ENCODE data around the gene XRCC6. TPM values are rescaled to one million over a fixed set of nuclear protein-coding genes. Genes with fewer than 3 reads are reported as not detected.

The XRCC6 gene
- polyA plus RNA-seq, 4 donors, result 314 to 396 (median 372) TPM

Other genes starting within 250 kb of the XRCC6 start
- 10 to 100 TPM; 14.9 to 19.4 (median 18.8) TPM for gene TEF, start 239.4 kb upstream of the XRCC6 start, polyA plus RNA-seq (ENCODE audit: insufficient read length in 4 of 4)
- 10 to 100 TPM; 47.2 to 62.2 (median 53.7) TPM for gene TOB2, start 174.5 kb upstream of the XRCC6 start, polyA plus RNA-seq (ENCODE audit: insufficient read length in 4 of 4)
- 10 to 100 TPM; 49.1 to 64.4 (median 62.0) TPM for gene PHF5A, start 152.6 kb upstream of the XRCC6 start, polyA plus RNA-seq (ENCODE audit: insufficient read length in 4 of 4)
- gene ACO2, start 152.2 kb upstream of the XRCC6 start, polyA plus RNA-seq (ENCODE audit: insufficient read length in 4 of 4), result 100 to 1,000 TPM; 127 to 158 (median 136) TPM
- gene POLR3H, start 76.8 kb upstream of the XRCC6 start, polyA plus RNA-seq (ENCODE audit: insufficient read length in 4 of 4), result 10 to 100 TPM; 30.7 to 38.8 (median 31.8) TPM
- gene CSDC2, start 60.3 kb upstream of the XRCC6 start, polyA plus RNA-seq (ENCODE audit: insufficient read length in 4 of 4), result 1 to 10 TPM; 4.9 to 8.4 (median 7.4) TPM
- gene PMM1, start 31.5 kb upstream of the XRCC6 start, polyA plus RNA-seq (ENCODE audit: insufficient read length in 4 of 4), result 10 to 100 TPM; 52.2 to 61.5 (median 53.3) TPM
- gene DESI1, start 252 bp upstream of the XRCC6 start, polyA plus RNA-seq (ENCODE audit: insufficient read length in 4 of 4), result 10 to 100 TPM; 24.0 to 34.3 (median 28.7) TPM
- gene SNU13, start 67.6 kb downstream of the XRCC6 start, polyA plus RNA-seq (ENCODE audit: insufficient read length in 4 of 4), result 100 to 1,000 TPM; 131 to 185 (median 151) TPM
- 1 to 10 TPM; 2.9 to 3.4 (median 3.3) TPM for gene MEI1, start 78.2 kb downstream of the XRCC6 start, polyA plus RNA-seq (ENCODE audit: insufficient read length in 4 of 4)
- gene CCDC134, start 179.4 kb downstream of the XRCC6 start, polyA plus RNA-seq (ENCODE audit: insufficient read length in 4 of 4), result 10 to 100 TPM in 2 of 4 donors, 1 to 10 TPM in 2; 7.8 to 10.8 (median 9.8) TPM
- 100 to 1,000 TPM in 1 of 4 donors, 10 to 100 TPM in 3; 86.4 to 106 (median 92.7) TPM for gene SREBF2, start 211.8 kb downstream of the XRCC6 start, polyA plus RNA-seq (ENCODE audit: insufficient read length in 4 of 4)